Caco-2 (cell line): Measurements from ENCODE around the gene PM20D1. TPM values are rescaled to one million over a fixed set of nuclear protein-coding genes. Genes with fewer than 3 reads are reported as not detected.
"Not testable (repeated sequence)": the region's sequence is repeated elsewhere in the genome, so short reads cannot be mapped to it uniquely, and the experiment has no call there.

ENCODE experiments used
- BruUV-seq: library from RNA; stranded (reverse); fragments of 400-500 nt; replicated peaks from 2 replicates; lab custom pipeline; 2021; lab: Mats Ljungman, UMichigan
- CTCF ChIA-PET: fragments of 300-600 bp; sonication (Branson Sonifier 250); formaldehyde crosslinking; loops from one replicate; lab custom pipeline; 2022; ENCODE audit warnings: antibody characterized with exemption; lab: Charles Lee
- POLR2A ChIA-PET: fragments of 300-600 bp; sonication (Branson Sonifier 250); formaldehyde crosslinking; loops from one replicate; lab custom pipeline; 2022; ENCODE audit warnings: antibody characterized with exemption; lab: Charles Lee
- DNase-seq, 2 experiments: peaks; one replicate each; pipeline versions ENCODE4 v3.0.0 to v3.0.0-alpha.2; 2020 to 2022
- H3K27me3 ChIP-seq: replicated peaks from 2 replicates; pipeline ENCODE4 v1.6.0; 2011; ENCODE audit warnings: low read length; ENCODE audit not compliant: control insufficient read depth, insufficient read depth
- H3K36me3 ChIP-seq: 2 replicates; pipeline ENCODE4 v1.5.1; 2011; ENCODE audit warnings: low read length; ENCODE audit not compliant: control insufficient read depth, insufficient read depth
- H3K4me1 ChIP-seq: fragments of 250-450 bp; sonication (Bioruptor Pico); 2 replicates; pipeline ENCODE4 v1.5.1; 2020; ENCODE audit warnings: mild to moderate bottlenecking
- H3K4me3 ChIP-seq: 2 replicates; pipeline ENCODE4 v1.5.1; 2011; ENCODE audit warnings: low read depth, mild to moderate bottlenecking, control low read depth, low read length
- H3K9me3 ChIP-seq: fragments of 250-450 bp; sonication (Bioruptor Pico); 2 replicates; pipeline ENCODE4 v1.5.1; 2020; ENCODE audit warnings: mild to moderate bottlenecking, moderate library complexity
- H3K27ac Mint-ChIP-seq: one replicate; pipeline ENCODE4 v1.8.0; 2022; ENCODE audit warnings: mixed read lengths; ENCODE audit not compliant: unreplicated experiment
- H3K27me3 Mint-ChIP-seq: one replicate; pipeline ENCODE4 v1.8.0; 2022; ENCODE audit warnings: mixed read lengths; ENCODE audit not compliant: insufficient read depth, unreplicated experiment
- H3K36me3 Mint-ChIP-seq: one replicate; pipeline ENCODE4 v1.8.0; 2022; ENCODE audit warnings: mild to moderate bottlenecking, mixed read lengths; ENCODE audit not compliant: insufficient read depth, unreplicated experiment
- H3K4me1 Mint-ChIP-seq: one replicate; pipeline ENCODE4 v1.8.0; 2022; ENCODE audit warnings: low read depth, mixed read lengths; ENCODE audit not compliant: unreplicated experiment
- H3K4me3 Mint-ChIP-seq: one replicate; pipeline ENCODE4 v1.8.0; 2022; ENCODE audit warnings: mild to moderate bottlenecking, moderate library complexity, mixed read lengths; ENCODE audit not compliant: unreplicated experiment
- H3K9me3 Mint-ChIP-seq: one replicate; pipeline ENCODE4 v1.8.0; 2022; ENCODE audit warnings: mixed read lengths; ENCODE audit not compliant: unreplicated experiment
- intact Hi-C: fragments of 100-400 bp; cut with micrococcal nuclease; formaldehyde crosslinking; loops from one replicate; pipeline ENCODE4 v1.10.0; 2022; ENCODE audit not compliant: unreplicated experiment
- total RNA-seq: library from RNA; stranded (reverse); gene quantifications from 2 replicates; pipeline ENCODE4 v1.2.3, GENCODE V29; 2022
- TF ChIP-seq, protein P1 (sequence below), 2 experiments: fragments of 200-600 bp in 1 of 2; IDR thresholded peaks; 1 replicate in 1 of 2; 2 replicates in 1 of 2; pipeline versions ENCODE4 v1.5.1 to v1.8.0; 2011 to 2022; ENCODE audit warnings: antibody characterized with exemption in 1 of 2, control low read depth in 1 of 2, inconsistent platforms in 1 of 2, low read depth in 1 of 2, low read length in 1 of 2, mild to moderate bottlenecking in 1 of 2, moderate library complexity in 1 of 2; ENCODE audit not compliant: insufficient read depth in 1 of 2, severe bottlenecking in 1 of 2, unreplicated experiment in 1 of 2

Gene PM20D1
- total RNA-seq, 1 experiment from 2014 or later = not detected

DNA sequence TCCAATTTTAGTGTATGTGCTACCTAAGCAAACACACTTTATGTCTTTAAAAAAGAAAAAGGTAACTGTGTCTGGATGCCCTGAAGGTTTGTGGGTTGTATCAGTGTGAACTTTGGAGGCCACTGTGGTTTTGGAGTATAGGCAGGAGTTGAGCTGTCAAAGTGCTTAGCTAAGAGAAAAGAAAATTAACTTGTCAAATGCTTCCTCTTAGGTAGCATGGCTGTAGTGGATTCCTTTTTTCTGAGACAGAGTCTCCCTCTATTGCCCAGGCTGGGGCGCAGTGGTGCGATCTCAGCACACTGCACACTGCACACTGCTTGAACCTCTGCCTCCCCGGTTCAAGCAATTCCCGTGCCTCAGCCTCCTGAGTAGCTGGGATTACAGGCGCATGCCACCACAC is 25.8 kb downstream of the PM20D1 start:
- Histone ChIP-seq H3K27me3 (no peaks in the 10 kb centered on the region; the same call in 1 of the 2 replicates), H3K4me3 (no peak overlapping the region), H3K36me3 (no peaks in the 10 kb centered on the region), H3K4me1 (no peaks in the 10 kb centered on the region), H3K9me3 (no peaks in the 10 kb centered on the region)
- Mint-ChIP-seq H3K4me1 (no peaks in the 10 kb centered on the region), H3K36me3 (no peaks in the 10 kb centered on the region), H3K27me3 (peaks cover 40% of the 10 kb centered on the region), H3K9me3 (no peaks in the 10 kb centered on the region), H3K27ac (no peak overlapping the region), H3K4me3 (no peak overlapping the region)
- BruUV-seq = no TSS peak
- TF ChIP-seq, protein P1, sequence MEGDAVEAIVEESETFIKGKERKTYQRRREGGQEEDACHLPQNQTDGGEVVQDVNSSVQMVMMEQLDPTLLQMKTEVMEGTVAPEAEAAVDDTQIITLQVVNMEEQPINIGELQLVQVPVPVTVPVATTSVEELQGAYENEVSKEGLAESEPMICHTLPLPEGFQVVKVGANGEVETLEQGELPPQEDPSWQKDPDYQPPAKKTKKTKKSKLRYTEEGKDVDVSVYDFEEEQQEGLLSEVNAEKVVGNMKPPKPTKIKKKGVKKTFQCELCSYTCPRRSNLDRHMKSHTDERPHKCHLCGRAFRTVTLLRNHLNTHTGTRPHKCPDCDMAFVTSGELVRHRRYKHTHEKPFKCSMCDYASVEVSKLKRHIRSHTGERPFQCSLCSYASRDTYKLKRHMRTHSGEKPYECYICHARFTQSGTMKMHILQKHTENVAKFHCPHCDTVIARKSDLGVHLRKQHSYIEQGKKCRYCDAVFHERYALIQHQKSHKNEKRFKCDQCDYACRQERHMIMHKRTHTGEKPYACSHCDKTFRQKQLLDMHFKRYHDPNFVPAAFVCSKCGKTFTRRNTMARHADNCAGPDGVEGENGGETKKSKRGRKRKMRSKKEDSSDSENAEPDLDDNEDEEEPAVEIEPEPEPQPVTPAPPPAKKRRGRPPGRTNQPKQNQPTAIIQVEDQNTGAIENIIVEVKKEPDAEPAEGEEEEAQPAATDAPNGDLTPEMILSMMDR (IDR thresholded peaks at IDR 0.05; ENCODE audit: insufficient read depth in 1 of 2, low read depth in 1 of 2, low read length in 1 of 2, severe bottlenecking in 1 of 2, unreplicated experiment in 1 of 2) = no peak
- POLR2A ChIA-PET = no interaction called here
- CTCF ChIA-PET = no interaction called here
- intact Hi-C loops = no loop called here
- no peak for DNase-seq

DNA sequence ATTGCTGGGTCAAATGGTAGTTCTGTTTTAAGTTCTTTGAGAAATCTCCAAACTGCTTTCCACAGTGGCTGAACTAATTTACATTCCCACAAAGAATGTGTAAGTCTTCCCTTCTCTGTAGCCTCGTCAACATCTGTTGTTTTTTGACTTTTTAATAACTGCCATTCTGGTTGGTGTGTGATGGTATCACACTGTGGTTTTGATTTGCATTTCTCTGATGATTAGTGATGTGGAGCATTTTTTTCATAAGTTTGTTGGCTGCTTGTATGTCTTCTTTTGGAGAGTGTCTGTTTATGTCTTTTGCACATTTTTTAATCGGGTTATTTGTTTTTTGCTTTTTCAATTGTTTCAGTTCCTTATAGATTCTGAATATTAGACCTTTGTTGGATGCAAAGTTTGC is 26.7 kb downstream of the PM20D1 start:
- H3K27ac Mint-ChIP-seq, BruUV-seq, H3K9me3 ChIP-seq, H3K4me3 Mint-ChIP-seq, H3K36me3 ChIP-seq, H3K4me1 Mint-ChIP-seq, H3K36me3 Mint-ChIP-seq, intact Hi-C loops, POLR2A ChIA-PET, CTCF ChIA-PET, H3K4me3 ChIP-seq, H3K9me3 Mint-ChIP-seq, H3K4me1 ChIP-seq, DNase-seq, H3K27me3 ChIP-seq: not testable (repeated sequence)
- peaks cover 39% of the 10 kb centered on the region for H3K27me3 Mint-ChIP-seq

DNA sequence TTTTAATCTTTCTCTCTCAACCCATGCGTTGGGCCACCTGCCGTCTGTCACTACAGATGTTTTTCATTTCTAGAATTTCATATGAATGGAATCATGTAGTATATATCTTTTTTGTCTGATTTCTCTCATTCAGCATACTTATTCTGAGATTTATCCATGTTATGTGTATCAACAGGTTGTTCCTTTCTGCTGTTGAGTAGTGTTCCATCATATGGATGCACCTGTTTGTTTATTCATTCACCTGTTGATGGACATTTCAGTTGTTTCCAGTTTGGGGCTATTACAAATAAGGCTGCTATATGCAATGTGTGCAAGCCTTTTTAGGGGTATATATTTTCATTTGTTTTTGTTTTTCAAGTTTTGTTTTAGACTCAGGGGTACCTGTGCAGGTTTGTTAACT is 27.5 kb downstream of the PM20D1 start:
- H3K27ac Mint-ChIP-seq = no peak overlapping the region
- ChIA-PET CTCF (interaction anchor here (0.5 kb wide), 1 partner anchor 1426 kb away, joined by 4 read pairs; no protein-coding TSS in a partner anchor), POLR2A (no interaction called here)

More for the DNA sequence above, 27.5 kb downstream of the PM20D1 start:
- Histone ChIP-seq H3K9me3 (no peaks in the 10 kb centered on the region), H3K4me1 (no peaks in the 10 kb centered on the region), H3K36me3 (no peaks in the 10 kb centered on the region), H3K4me3 (no peak overlapping the region), H3K27me3 (no peaks in the 10 kb centered on the region)
- Mint-ChIP-seq H3K27me3 (peaks cover 33% of the 10 kb centered on the region), H3K4me1 (no peaks in the 10 kb centered on the region), H3K9me3 (no peaks in the 10 kb centered on the region), H3K36me3 (no peaks in the 10 kb centered on the region), H3K4me3 (no peak overlapping the region)
- no peak for DNase-seq
- TF ChIP-seq, protein P1 (IDR thresholded peaks at IDR 0.05; ENCODE audit: insufficient read depth in 1 of 2, low read depth in 1 of 2, low read length in 1 of 2, severe bottlenecking in 1 of 2, unreplicated experiment in 1 of 2) = no peak
- intact Hi-C loops = no loop called here
- no TSS peak for BruUV-seq
